ENCODE results near the gene EEF1A2.

GRCh38 chr20:63525971-63526370 lies 27.1 kb upstream of the EEF1A2 start:
- TF ChIP-seq, protein P1, sequence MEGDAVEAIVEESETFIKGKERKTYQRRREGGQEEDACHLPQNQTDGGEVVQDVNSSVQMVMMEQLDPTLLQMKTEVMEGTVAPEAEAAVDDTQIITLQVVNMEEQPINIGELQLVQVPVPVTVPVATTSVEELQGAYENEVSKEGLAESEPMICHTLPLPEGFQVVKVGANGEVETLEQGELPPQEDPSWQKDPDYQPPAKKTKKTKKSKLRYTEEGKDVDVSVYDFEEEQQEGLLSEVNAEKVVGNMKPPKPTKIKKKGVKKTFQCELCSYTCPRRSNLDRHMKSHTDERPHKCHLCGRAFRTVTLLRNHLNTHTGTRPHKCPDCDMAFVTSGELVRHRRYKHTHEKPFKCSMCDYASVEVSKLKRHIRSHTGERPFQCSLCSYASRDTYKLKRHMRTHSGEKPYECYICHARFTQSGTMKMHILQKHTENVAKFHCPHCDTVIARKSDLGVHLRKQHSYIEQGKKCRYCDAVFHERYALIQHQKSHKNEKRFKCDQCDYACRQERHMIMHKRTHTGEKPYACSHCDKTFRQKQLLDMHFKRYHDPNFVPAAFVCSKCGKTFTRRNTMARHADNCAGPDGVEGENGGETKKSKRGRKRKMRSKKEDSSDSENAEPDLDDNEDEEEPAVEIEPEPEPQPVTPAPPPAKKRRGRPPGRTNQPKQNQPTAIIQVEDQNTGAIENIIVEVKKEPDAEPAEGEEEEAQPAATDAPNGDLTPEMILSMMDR (IDR thresholded peaks at IDR 0.05), result no peak
- no peak for TF ChIP-seq EZH2 (IDR thresholded peaks at IDR 0.05)
